Cortex of kidney (tissue), 1 donor: Measurements from ENCODE around the gene SMPD2.

Experiments used
- DNase-seq: peaks from one replicate; lab custom pipeline; 2025; lab: John Stamatoyannopoulos, UW

The SMPD2 gene

GRCh38 chr6:109447087-109447486 lies 6.6 kb downstream of the SMPD2 start:
- no peak for DNase-seq

- DNase-seq: no peak
Observed at GRCh38 chr6:109447878-109448555, 7.5 kb downstream of the SMPD2 start.

GRCh38 chr6:109448615-109449014 lies 8.1 kb downstream of the SMPD2 start:
- DNase-seq: no peak

- DNase-seq: no peak
Observed at GRCh38 chr6:109449064-109449794, 8.7 kb downstream of the SMPD2 start.

GRCh38 chr6:109449795-109450673 lies 9.5 kb downstream of the SMPD2 start:
- DNase-seq: no peak

GRCh38 chr6:109450801-109451200 lies 10.3 kb downstream of the SMPD2 start:
- no peak for DNase-seq

- no peak for DNase-seq
Observed at GRCh38 chr6:109451376-109451775, 10.9 kb downstream of the SMPD2 start.

GRCh38 chr6:109452181-109452580 lies 11.7 kb downstream of the SMPD2 start:
- DNase-seq: no peak

GRCh38 chr6:109453156-109453555 lies 12.6 kb downstream of the SMPD2 start:
- DNase-seq: no peak

GRCh38 chr6:109453594-109454495 lies 13.3 kb downstream of the SMPD2 start:
- no peak for DNase-seq

- DNase-seq: no peak
Observed at GRCh38 chr6:109454496-109455436, 14.2 kb downstream of the SMPD2 start.

- DNase-seq: no peak
Observed at GRCh38 chr6:109455437-109456110, 15.1 kb downstream of the SMPD2 start, which contains the start of gene MICAL1. Gene MICAL1, minus strand, starts transcription at chr6:109455772. Its CDS starts 1,576 bp downstream, at chr6:109454196.

- no peak for DNase-seq
Observed at GRCh38 chr6:109456111-109456583, 15.6 kb downstream of the SMPD2 start.

GRCh38 chr6:109456710-109457561 lies 16.4 kb downstream of the SMPD2 start:
- no peak for DNase-seq

GRCh38 chr6:109457562-109457996 lies 17.1 kb downstream of the SMPD2 start:
- no peak for DNase-seq

GRCh38 chr6:109458774-109459531 lies 18.4 kb downstream of the SMPD2 start:
- DNase-seq: no peak

GRCh38 chr6:109460161-109460829 lies 19.8 kb downstream of the SMPD2 start:
- DNase-seq: no peak
